T-helper 1 cell (primary cell): Measurements from ENCODE around the gene TEX19.

Experiments
- DNase-seq, 5 donors: peaks; one replicate each; pipeline ENCODE4 v3.0.0-alpha.2; 2012 to 2020
- total RNA-seq, 4 donors: gene quantifications; one replicate each; lab custom pipeline; 2026; lab: John Stamatoyannopoulos, UW

Gene TEX19
- total RNA-seq: 0 reads per million in 4 donors

GRCh38 chr17:82358465-82359350 is at the start of gene TEX19:
Gene TEX19, plus strand, starts transcription at chr17:82359247. Its CDS starts 2,904 bp downstream, at chr17:82362151.
- DNase-seq: peak in 1 of 5 donors; percentile 39

GRCh38 chr17:82309656-82310570 is 49.1 kb upstream of the TEX19 start:
- no peak for DNase-seq

- DNase-seq: no peak
These were observed 48.2 kb upstream of the TEX19 start for GRCh38 chr17:82310877-82311276.

GRCh38 chr17:82311971-82312370 is 47.1 kb upstream of the TEX19 start:
- no peak for DNase-seq

- DNase-seq: no peak
These were observed 45.6 kb upstream of the TEX19 start for GRCh38 chr17:82313195-82314011.

- peak in 1 of 5 donors; percentile 4 for DNase-seq
These were observed 44.9 kb upstream of the TEX19 start for GRCh38 chr17:82314012-82314726.

GRCh38 chr17:82314727-82315605 is 44.1 kb upstream of the TEX19 start:
- no peak for DNase-seq

GRCh38 chr17:82315703-82316358 is 43.2 kb upstream of the TEX19 start:
- peak in 2 of 5 donors; percentile 41 to 45 for DNase-seq

GRCh38 chr17:82316651-82317393 is 42.2 kb upstream of the TEX19 start:
- peak in 1 of 5 donors; percentile 4 for DNase-seq

GRCh38 chr17:82317394-82318168 is 41.5 kb upstream of the TEX19 start, which contains the start of gene CD7:
Gene CD7, minus strand, starts transcription at chr17:82317608. Its CDS starts 113 bp downstream, at chr17:82317495.
- peak; percentile 39 to 70 (median 51) for DNase-seq

- no peak for DNase-seq
These were observed 40.9 kb upstream of the TEX19 start for GRCh38 chr17:82318169-82318498.

GRCh38 chr17:82318772-82319606 is 40.1 kb upstream of the TEX19 start:
- DNase-seq: peak in 1 of 5 donors; percentile 2

GRCh38 chr17:82319619-82320062 is 39.4 kb upstream of the TEX19 start:
- no peak for DNase-seq

GRCh38 chr17:82320140-82320840 is 38.8 kb upstream of the TEX19 start:
- DNase-seq: no peak

GRCh38 chr17:82320956-82321927 is 37.8 kb upstream of the TEX19 start:
- DNase-seq: peak; percentile 53 to 74 (median 70)
